Testis (tissue), 2 donors: Measurements from ENCODE around the gene CTIF.

Experiments used
- POLR2A ChIP-seq: fragments of 450-650 bp; IDR thresholded peaks from one replicate; pipeline ENCODE4 v1.6.1; 2017; ENCODE audit warnings: antibody characterized with exemption, mild to moderate bottlenecking, moderate library complexity
- TF ChIP-seq, protein P1 (sequence below), 3 experiments: fragments of 450-650 bp in 2 of 3; fragments of 200-600 bp in 1 of 3; sonication (generic) in 1 of 3; IDR thresholded peaks; one replicate each; pipeline ENCODE4 v1.5.1; 2016 to 2019; ENCODE audit warnings: antibody characterized with exemption in 3 of 3, mild to moderate bottlenecking in 2 of 3, moderate library complexity in 1 of 3

DNA sequence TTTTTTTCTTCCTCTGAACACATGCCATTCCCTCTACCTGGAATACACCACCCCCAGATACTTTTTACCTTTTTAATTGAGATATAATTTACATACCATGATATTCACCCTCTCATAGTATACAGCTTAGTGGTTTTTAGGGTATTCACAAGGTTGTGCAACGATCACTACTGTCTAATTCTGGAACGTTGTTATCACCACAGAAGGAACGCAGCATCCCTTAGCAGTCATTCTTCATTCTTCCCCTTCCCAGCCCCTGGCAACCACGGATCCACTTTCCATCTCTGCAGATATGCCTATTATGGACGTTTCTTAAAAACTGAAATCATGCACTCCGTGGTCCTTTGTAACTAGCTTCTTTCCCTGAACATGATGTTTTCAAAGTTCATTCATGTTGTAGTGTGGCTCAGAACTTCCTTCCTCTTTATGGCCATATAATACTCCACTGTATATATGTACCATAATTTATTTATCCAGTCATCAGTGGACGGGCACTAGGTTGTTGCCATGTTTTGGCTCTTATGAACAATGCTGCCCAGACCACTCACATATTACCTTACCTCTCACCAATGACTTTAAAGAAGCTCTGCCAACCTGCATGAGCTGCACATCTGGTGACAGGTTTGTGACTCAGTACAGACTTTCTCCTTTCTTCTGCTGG, 168.9 kb downstream of the CTIF start:
- TF ChIP-seq POLR2A = no peak
- TF ChIP-seq, protein P1, sequence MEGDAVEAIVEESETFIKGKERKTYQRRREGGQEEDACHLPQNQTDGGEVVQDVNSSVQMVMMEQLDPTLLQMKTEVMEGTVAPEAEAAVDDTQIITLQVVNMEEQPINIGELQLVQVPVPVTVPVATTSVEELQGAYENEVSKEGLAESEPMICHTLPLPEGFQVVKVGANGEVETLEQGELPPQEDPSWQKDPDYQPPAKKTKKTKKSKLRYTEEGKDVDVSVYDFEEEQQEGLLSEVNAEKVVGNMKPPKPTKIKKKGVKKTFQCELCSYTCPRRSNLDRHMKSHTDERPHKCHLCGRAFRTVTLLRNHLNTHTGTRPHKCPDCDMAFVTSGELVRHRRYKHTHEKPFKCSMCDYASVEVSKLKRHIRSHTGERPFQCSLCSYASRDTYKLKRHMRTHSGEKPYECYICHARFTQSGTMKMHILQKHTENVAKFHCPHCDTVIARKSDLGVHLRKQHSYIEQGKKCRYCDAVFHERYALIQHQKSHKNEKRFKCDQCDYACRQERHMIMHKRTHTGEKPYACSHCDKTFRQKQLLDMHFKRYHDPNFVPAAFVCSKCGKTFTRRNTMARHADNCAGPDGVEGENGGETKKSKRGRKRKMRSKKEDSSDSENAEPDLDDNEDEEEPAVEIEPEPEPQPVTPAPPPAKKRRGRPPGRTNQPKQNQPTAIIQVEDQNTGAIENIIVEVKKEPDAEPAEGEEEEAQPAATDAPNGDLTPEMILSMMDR (IDR thresholded peaks at IDR 0.05) = no peak
